PC-3 (cell line): Measurements from ENCODE around the gene MAP1LC3B. TPM values are rescaled to one million over a fixed set of nuclear protein-coding genes. Genes with fewer than 3 reads are reported as not detected.

Experiments
- ATAC-seq: fragments of 200-7000 bp; cut with Tn5 transposase; 2 replicates; pipeline ENCODE4 v1.9.1; 2020; ENCODE audit warnings: mild to moderate bottlenecking, moderate library complexity
- BruUV-seq: library from RNA; stranded (reverse); fragments of 400-500 nt; replicated peaks from 2 replicates; lab custom pipeline; 2021; lab: Mats Ljungman, UMichigan
- CTCF ChIA-PET: fragments of 300-600 bp; sonication (Branson Sonifier 250); formaldehyde crosslinking; loops from one replicate; lab custom pipeline; 2022; ENCODE audit warnings: antibody characterized with exemption; lab: Charles Lee
- POLR2A ChIA-PET: fragments of 300-600 bp; sonication (Branson Sonifier 250); formaldehyde crosslinking; loops from one replicate; lab custom pipeline; 2022; ENCODE audit warnings: antibody characterized with exemption; ENCODE audit not compliant: unreplicated experiment; lab: Charles Lee
- DNase-seq: peaks from one replicate; pipeline ENCODE4 v3.0.0-alpha.2; 2015
- H2AFZ ChIP-seq: fragments of 300-600 bp; sonication (generic); 2 replicates; pipeline ENCODE4 v1.6.0; 2016; ENCODE audit warnings: antibody characterized with exemption, low read length
- H3F3A ChIP-seq: fragments of 300-600 bp; sonication (generic); one replicate; pipeline ENCODE4 v1.6.0; 2017; ENCODE audit warnings: antibody characterized with exemption, low read length, control low read depth, mild to moderate bottlenecking; ENCODE audit not compliant: unreplicated experiment
- H3K27ac ChIP-seq: fragments of 300-600 bp; sonication (generic); 2 replicates; pipeline ENCODE4 v1.5.1; 2016; ENCODE audit warnings: mild to moderate bottlenecking, low read length
- H3K27me3 ChIP-seq: fragments of 300-600 bp; sonication (generic); 2 replicates; pipeline ENCODE4 v1.6.1; 2016; ENCODE audit warnings: low read length, mixed read lengths
- H3K36me3 ChIP-seq: fragments of 300-600 bp; sonication (generic); 2 replicates; pipeline ENCODE4 v1.6.1; 2016; ENCODE audit warnings: low read depth, mixed run types, low read length, mixed read lengths
- H3K4me1 ChIP-seq: fragments of 300-600 bp; sonication (generic); 2 replicates; pipeline ENCODE4 v1.5.1; 2016; ENCODE audit warnings: low read length; ENCODE audit not compliant: insufficient read depth
- H3K4me2 ChIP-seq: fragments of 300-600 bp; sonication (generic); 2 replicates; pipeline ENCODE4 v1.6.0; 2016; ENCODE audit warnings: low read length
- H3K4me3 ChIP-seq: fragments of 300-600 bp; sonication (generic); 2 replicates; pipeline ENCODE4 v1.5.1; 2016; ENCODE audit warnings: mild to moderate bottlenecking, low read length, mixed read lengths
- H3K79me2 ChIP-seq: fragments of 300-600 bp; sonication (generic); 2 replicates; pipeline ENCODE4 v1.6.1; 2017; ENCODE audit warnings: low read length, mixed read lengths
- H3K9ac ChIP-seq: fragments of 300-600 bp; sonication (generic); 2 replicates; pipeline ENCODE4 v1.6.0; 2016; ENCODE audit warnings: mild to moderate bottlenecking, low read length
- H3K9me2 ChIP-seq: fragments of 300-600 bp; sonication (generic); replicated peaks from 2 replicates; pipeline ENCODE4 v1.6.1; 2016; ENCODE audit warnings: mixed run types, low read length, mixed read lengths
- H3K9me3 ChIP-seq: fragments of 300-600 bp; sonication (generic); 2 replicates; pipeline ENCODE4 v1.6.1; 2016; ENCODE audit warnings: low read length, mixed read lengths
- H4K20me1 ChIP-seq: fragments of 300-600 bp; sonication (generic); 2 replicates; pipeline ENCODE4 v1.6.1; 2016; ENCODE audit warnings: low read length, mixed read lengths
- CTCF ChIP-seq: fragments of 300-600 bp; sonication (generic); conservative IDR thresholded peaks from 2 replicates; pipeline ENCODE4 v1.5.1; 2017; ENCODE audit warnings: antibody characterized with exemption, low read depth, mild to moderate bottlenecking, low read length
- EZH2 ChIP-seq: fragments of 300-600 bp; sonication (generic); IDR thresholded peaks from one replicate; pipeline ENCODE4 v1.6.1; 2017; ENCODE audit warnings: antibody characterized with exemption, mild to moderate bottlenecking, low read length; ENCODE audit not compliant: unreplicated experiment
- EZH2phosphoT487 ChIP-seq: fragments of 300-600 bp; sonication (generic); IDR thresholded peaks from 2 replicates; pipeline ENCODE4 v1.6.1; 2018; ENCODE audit warnings: mild to moderate bottlenecking, antibody characterized with exemption, low read length, borderline replicate concordance
- intact Hi-C: fragments of 100-400 bp; cut with micrococcal nuclease; formaldehyde crosslinking; loops from 2 replicates; pipeline ENCODE4 v1.9.0; 2023
- total RNA-seq: library from RNA; depleted of rRNA; stranded (reverse); fragments of >200 nt; gene quantifications from 2 replicates; pipeline ENCODE4 v1.2.3, GENCODE V29; 2014

MAP1LC3B gene
- total RNA-seq, 1 experiment from 2014 or later, result 11.9 TPM

- no peaks in the 10 kb centered on the region for H3K9me3 ChIP-seq
- BruUV-seq, result no TSS peak
- H3K4me1 ChIP-seq, result no peaks in the 10 kb centered on the region
- DNase-seq, result no peak
- no peak overlapping the region for H3K27ac ChIP-seq
- H3K4me2 ChIP-seq, result no peak overlapping the region
- H2AFZ ChIP-seq, result no peak overlapping the region
- intact Hi-C loops, result no loop called here
- no peak overlapping the region for H3K9ac ChIP-seq
- no peaks in the 10 kb centered on the region for H3K27me3 ChIP-seq
- no peaks in the 10 kb centered on the region for H3K36me3 ChIP-seq
- no peak for ATAC-seq
- no peak for TF ChIP-seq EZH2
- no peak for TF ChIP-seq EZH2phosphoT487
- no peak for TF ChIP-seq CTCF
- POLR2A ChIA-PET, result no interaction called here
- no peaks in the 10 kb centered on the region for H4K20me1 ChIP-seq
- no peak overlapping the region for H3K4me3 ChIP-seq
- H3K9me2 ChIP-seq, result no peaks in the 10 kb centered on the region
- no peaks in the 10 kb centered on the region for H3F3A ChIP-seq
- CTCF ChIA-PET, result no interaction called here
- no peaks in the 10 kb centered on the region for H3K79me2 ChIP-seq
These were observed 49.0 kb upstream of the MAP1LC3B start for GRCh38 chr16:87342978-87343752.

- DNase-seq (no peak), ATAC-seq (no peak)
- no peaks in the 10 kb centered on the region for H3K79me2 ChIP-seq
- H3K36me3 ChIP-seq, result no peaks in the 10 kb centered on the region
- no peaks in the 10 kb centered on the region for H3K27me3 ChIP-seq
- intact Hi-C loops, result no loop called here
- H3K9ac ChIP-seq, result no peak overlapping the region
- no TSS peak for BruUV-seq
- TF ChIP-seq EZH2 (no peak), EZH2phosphoT487 (no peak)
- POLR2A ChIA-PET, result no interaction called here
- no peaks in the 10 kb centered on the region for H3K9me2 ChIP-seq
- H3K4me2 ChIP-seq, result no peak overlapping the region
- no peaks in the 10 kb centered on the region for H3K9me3 ChIP-seq
- H3F3A ChIP-seq, result no peaks in the 10 kb centered on the region
- CTCF ChIA-PET, result no interaction called here
- no peak overlapping the region for H2AFZ ChIP-seq
- no peak overlapping the region for H3K27ac ChIP-seq
- H3K4me1 ChIP-seq, result no peaks in the 10 kb centered on the region
- H3K4me3 ChIP-seq, result no peak overlapping the region
- H4K20me1 ChIP-seq, result no peaks in the 10 kb centered on the region
These were observed 48.4 kb upstream of the MAP1LC3B start for GRCh38 chr16:87343753-87344050.

- no peak overlapping the region for H3K27ac ChIP-seq
- no peaks in the 10 kb centered on the region for H3K27me3 ChIP-seq
- H3F3A ChIP-seq, result no peaks in the 10 kb centered on the region
- H3K9me3 ChIP-seq, result no peaks in the 10 kb centered on the region
- ChIA-PET POLR2A (no interaction called here), CTCF (no interaction called here)
- intact Hi-C loops, result no loop called here
- no peak for DNase-seq
- no peaks in the 10 kb centered on the region for H3K36me3 ChIP-seq
- no peaks in the 10 kb centered on the region for H3K9me2 ChIP-seq
- no peak for ATAC-seq
- no peak overlapping the region for H3K4me3 ChIP-seq
- no peak overlapping the region for H3K9ac ChIP-seq
- H3K4me1 ChIP-seq, result no peaks in the 10 kb centered on the region
- no TSS peak for BruUV-seq
- no peaks in the 10 kb centered on the region for H3K79me2 ChIP-seq
- no peak for TF ChIP-seq EZH2
- no peak for TF ChIP-seq CTCF
- no peak for TF ChIP-seq EZH2phosphoT487
- no peaks in the 10 kb centered on the region for H4K20me1 ChIP-seq
- no peak overlapping the region for H2AFZ ChIP-seq
- no peak overlapping the region for H3K4me2 ChIP-seq
These were observed 47.8 kb upstream of the MAP1LC3B start for GRCh38 chr16:87344165-87344930.
